Measurements from ENCODE around the gene ADGRD2. TPM values are rescaled to one million over a fixed set of nuclear protein-coding genes. Genes with fewer than 3 reads are reported as not detected.

Gene ADGRD2
- total and polyA plus RNA-seq, 2 donors from 2014 or later, result not detected

DNA sequence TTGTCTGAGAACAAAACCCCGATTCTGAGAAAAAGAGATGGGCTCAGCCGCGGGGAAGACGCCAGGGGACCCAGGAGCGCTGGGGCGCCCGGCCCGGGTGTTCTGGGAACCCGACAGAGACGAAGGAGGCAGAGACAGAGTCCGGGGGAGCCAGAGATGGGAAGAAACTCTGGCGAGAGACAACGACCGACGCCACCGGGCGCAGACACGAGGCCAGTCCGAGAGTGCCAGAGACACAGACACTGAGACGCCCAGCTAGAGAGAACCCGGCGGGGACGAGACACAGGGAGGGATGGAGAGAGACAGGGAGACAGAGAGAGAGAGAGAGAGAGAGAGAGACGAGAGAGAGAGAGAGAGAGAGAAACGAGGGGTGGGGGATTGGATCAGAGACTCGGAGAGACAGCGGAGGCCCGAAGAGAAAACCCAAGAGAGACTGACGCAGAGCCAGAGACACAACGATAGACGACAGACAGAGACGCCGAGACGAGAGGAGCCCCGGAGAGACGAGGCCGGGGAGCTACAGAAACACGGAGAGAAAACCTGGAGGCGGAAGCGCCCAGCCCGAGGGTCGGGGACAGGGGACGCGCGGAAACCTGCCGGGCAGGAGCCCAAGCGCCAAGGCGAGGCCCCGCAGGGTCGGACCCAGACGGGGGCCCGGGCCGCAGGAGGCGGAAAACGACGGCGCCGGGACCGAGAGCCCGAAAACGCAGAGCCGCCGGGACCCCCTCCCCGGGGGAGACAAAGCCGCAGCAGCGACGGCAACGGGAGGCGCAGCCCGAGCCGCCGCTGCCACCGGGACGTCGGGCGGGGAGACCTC lies 53.7 kb downstream of the ADGRD2 start:
- Histone ChIP-seq H3K4me1 (ENCODE audit: control insufficient read depth in 2 of 3, insufficient read depth in 2 of 3, low read depth in 1 of 3, low read length in 3 of 3) (no peaks in the 10 kb centered on the region), H3K9me3 (ENCODE audit: control insufficient read depth in 2 of 3, insufficient read depth in 1 of 3, low read length in 3 of 3) (no peaks in the 10 kb centered on the region), H3K36me3 (ENCODE audit: control insufficient read depth in 2 of 3, insufficient read depth in 3 of 3, low read length in 3 of 3) (no peaks in the 10 kb centered on the region), H3K27ac (ENCODE audit: low read depth in 2 of 2, low read length in 2 of 2) (no peak overlapping the region), H3K4me3 (ENCODE audit: low read length in 3 of 3) (no peak overlapping the region), H3K27me3 (ENCODE audit: control insufficient read depth, insufficient read depth, low read length) (peaks cover 25% of the 10 kb centered on the region), H3K9ac (ENCODE audit: low read length in 3 of 3) (no peak overlapping the region)
- DNase-seq, result peak in 2 of 5 donors; percentile 37 to 54
- intact Hi-C loops (cut with DNase I), result no loop called here
- TF ChIP-seq, protein P1, sequence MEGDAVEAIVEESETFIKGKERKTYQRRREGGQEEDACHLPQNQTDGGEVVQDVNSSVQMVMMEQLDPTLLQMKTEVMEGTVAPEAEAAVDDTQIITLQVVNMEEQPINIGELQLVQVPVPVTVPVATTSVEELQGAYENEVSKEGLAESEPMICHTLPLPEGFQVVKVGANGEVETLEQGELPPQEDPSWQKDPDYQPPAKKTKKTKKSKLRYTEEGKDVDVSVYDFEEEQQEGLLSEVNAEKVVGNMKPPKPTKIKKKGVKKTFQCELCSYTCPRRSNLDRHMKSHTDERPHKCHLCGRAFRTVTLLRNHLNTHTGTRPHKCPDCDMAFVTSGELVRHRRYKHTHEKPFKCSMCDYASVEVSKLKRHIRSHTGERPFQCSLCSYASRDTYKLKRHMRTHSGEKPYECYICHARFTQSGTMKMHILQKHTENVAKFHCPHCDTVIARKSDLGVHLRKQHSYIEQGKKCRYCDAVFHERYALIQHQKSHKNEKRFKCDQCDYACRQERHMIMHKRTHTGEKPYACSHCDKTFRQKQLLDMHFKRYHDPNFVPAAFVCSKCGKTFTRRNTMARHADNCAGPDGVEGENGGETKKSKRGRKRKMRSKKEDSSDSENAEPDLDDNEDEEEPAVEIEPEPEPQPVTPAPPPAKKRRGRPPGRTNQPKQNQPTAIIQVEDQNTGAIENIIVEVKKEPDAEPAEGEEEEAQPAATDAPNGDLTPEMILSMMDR (IDR thresholded peaks at IDR 0.05; ENCODE audit: borderline replicate concordance, extremely low read depth, insufficient read depth), result no peak
- no peak for FAIRE-seq

DNA sequence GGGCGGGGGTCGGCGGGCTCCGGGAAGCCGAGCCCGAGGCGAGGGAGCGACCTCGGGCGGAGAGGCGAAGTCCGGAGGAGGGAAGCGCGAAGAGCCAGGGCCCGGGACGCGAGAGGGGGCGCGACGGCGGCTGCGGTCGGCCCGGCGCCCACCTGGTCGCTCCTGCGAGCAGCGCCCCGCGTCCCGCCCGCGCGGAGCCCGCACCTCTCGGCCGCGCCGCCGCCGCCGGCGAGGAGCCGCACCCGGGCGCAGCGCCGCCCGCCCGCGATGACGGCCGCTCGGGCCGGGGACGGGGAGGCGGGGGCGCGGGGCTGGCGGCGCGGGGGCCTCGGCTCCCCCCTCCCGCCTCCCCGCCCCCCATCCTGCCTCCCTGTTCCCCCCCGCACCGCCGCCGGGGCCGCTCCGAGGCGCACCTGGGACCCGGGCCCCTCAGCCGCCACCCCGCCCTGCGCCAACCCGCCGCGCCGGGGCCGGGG lies 54.3 kb downstream of the ADGRD2 start:
- FAIRE-seq (no peak), DNase-seq (peak in 2 of 5 donors; percentile 26 to 44)
- H3K27ac ChIP-seq (ENCODE audit: low read depth in 2 of 2, low read length in 2 of 2), result no peak overlapping the region
- TF ChIP-seq, protein P1 (IDR thresholded peaks at IDR 0.05; ENCODE audit: borderline replicate concordance, extremely low read depth, insufficient read depth), result no peak
- H3K27me3 ChIP-seq (ENCODE audit: control insufficient read depth, insufficient read depth, low read length), result peaks cover 25% of the 10 kb centered on the region
- H3K4me1 ChIP-seq (ENCODE audit: control insufficient read depth in 2 of 3, insufficient read depth in 2 of 3, low read depth in 1 of 3, low read length in 3 of 3), result no peaks in the 10 kb centered on the region
- H3K36me3 ChIP-seq (ENCODE audit: control insufficient read depth in 2 of 3, insufficient read depth in 3 of 3, low read length in 3 of 3), result no peaks in the 10 kb centered on the region
- H3K9me3 ChIP-seq (ENCODE audit: control insufficient read depth in 2 of 3, insufficient read depth in 1 of 3, low read length in 3 of 3), result no peaks in the 10 kb centered on the region
- intact Hi-C loops (cut with DNase I), result no loop called here
- H3K4me3 ChIP-seq (ENCODE audit: low read length in 3 of 3), result no peak overlapping the region
- H3K9ac ChIP-seq (ENCODE audit: low read length in 3 of 3), result no peak overlapping the region

DNA sequence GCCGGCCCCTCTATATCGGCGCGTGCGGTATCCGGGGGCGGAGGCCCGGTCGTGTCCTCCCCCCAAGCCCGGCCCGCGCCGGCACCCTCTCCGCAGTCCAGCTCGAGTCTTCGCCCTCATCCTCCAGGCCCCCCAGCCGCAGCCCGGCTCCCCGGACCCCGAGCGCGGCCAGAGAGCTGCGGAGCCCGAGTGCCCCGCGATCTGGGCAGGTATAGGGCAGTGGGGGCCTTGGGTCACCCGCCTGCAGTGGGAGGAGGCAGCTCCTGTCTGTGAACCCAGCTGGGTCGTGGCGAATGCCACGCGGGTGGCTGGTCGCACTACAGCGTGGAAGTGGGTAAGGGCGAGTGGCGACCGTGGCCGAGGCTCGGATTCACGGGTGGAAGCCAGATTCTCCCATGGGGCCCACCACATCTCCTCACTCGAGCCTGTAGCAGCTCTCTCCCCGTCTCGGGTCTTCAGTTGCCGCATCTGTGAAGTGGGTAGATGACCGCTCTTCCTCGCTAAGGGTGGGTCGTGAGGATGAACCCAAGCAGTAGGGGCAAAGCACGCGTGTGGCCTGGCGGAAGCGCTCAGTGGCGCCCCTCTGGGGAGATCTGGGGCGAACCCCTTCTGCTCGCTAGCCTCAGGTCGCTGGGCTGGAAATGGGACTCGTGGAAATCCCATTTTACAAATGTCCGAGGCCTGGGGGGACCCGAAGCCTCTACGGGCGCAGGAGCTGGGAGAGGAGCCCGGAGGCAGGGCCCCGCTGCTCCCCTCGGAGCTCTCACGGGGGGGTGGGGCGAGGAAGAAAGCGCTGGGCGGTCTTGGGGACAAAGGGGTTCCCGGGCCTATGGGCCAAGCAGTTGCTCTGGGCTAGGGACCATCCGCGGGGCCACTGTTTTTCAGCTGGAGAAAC lies 55.0 kb downstream of the ADGRD2 start:
- Histone ChIP-seq H3K9ac (ENCODE audit: low read length in 3 of 3) (no peak overlapping the region), H3K36me3 (ENCODE audit: control insufficient read depth in 2 of 3, insufficient read depth in 3 of 3, low read length in 3 of 3) (no peaks in the 10 kb centered on the region), H3K4me1 (ENCODE audit: control insufficient read depth in 2 of 3, insufficient read depth in 2 of 3, low read depth in 1 of 3, low read length in 3 of 3) (no peaks in the 10 kb centered on the region), H3K27me3 (ENCODE audit: control insufficient read depth, insufficient read depth, low read length) (peaks cover 25% of the 10 kb centered on the region), H3K9me3 (ENCODE audit: control insufficient read depth in 2 of 3, insufficient read depth in 1 of 3, low read length in 3 of 3) (no peaks in the 10 kb centered on the region), H3K4me3 (ENCODE audit: low read length in 3 of 3) (no peak overlapping the region), H3K27ac (ENCODE audit: low read depth in 2 of 2, low read length in 2 of 2) (no peak overlapping the region)
- no peak for FAIRE-seq
- DNase-seq, result peak in 2 of 5 donors; percentile 44 to 71
- TF ChIP-seq, protein P1 (IDR thresholded peaks at IDR 0.05; ENCODE audit: borderline replicate concordance, extremely low read depth, insufficient read depth), result no peak
- intact Hi-C loops (cut with DNase I), result no loop called here

All from kidney (tissue), 14 donors.